CD14-positive monocyte (primary cell): ENCODE data around the gene KCNIP3. TPM values are rescaled to one million over a fixed set of nuclear protein-coding genes. Genes with fewer than 3 reads are reported as not detected.

Experiments used
- DNase-seq, 3 donors: peaks; one replicate each; pipeline ENCODE4 v3.0.0-alpha.2; 2011 to 2022
- H2AFZ ChIP-seq: 2 replicates; pipeline ENCODE4 v1.6.0; 2012; ENCODE audit warnings: mild to moderate bottlenecking, low read depth, low read length, inconsistent platforms; ENCODE audit not compliant: insufficient read depth, poor library complexity, severe bottlenecking
- H3K27ac ChIP-seq, 2 donors: 1 replicate in 1 of 2; 2 replicates in 1 of 2; pipeline ENCODE4 v1.5.1; 2012 to 2013; ENCODE audit warnings: low read length in 2 of 2, control low read depth in 1 of 2, inconsistent platforms in 1 of 2, low read depth in 1 of 2, mild to moderate bottlenecking in 1 of 2
- H3K27me3 ChIP-seq, 2 donors: one replicate each; pipeline versions ENCODE4 v1.6.0 to v1.6.1; 2011 to 2013; ENCODE audit warnings: low read length in 2 of 2; ENCODE audit not compliant: control insufficient read depth in 2 of 2, insufficient read depth in 2 of 2
- H3K36me3 ChIP-seq, 2 donors: replicated peaks in 1 of 2; 1 replicate in 1 of 2; 2 replicates in 1 of 2; pipeline versions ENCODE4 v1.5.1 to v1.6.1; 2012 to 2013; ENCODE audit warnings: low read length in 2 of 2, control low read depth in 1 of 2, inconsistent platforms in 1 of 2, mild to moderate bottlenecking in 1 of 2; ENCODE audit not compliant: insufficient read depth in 2 of 2, control insufficient read depth in 1 of 2
- H3K4me1 ChIP-seq, 2 donors: 1 replicate in 1 of 2; 2 replicates in 1 of 2; pipeline versions ENCODE4 v1.5.1 to v1.6.1; 2012 to 2013; ENCODE audit warnings: low read length in 2 of 2, control low read depth in 1 of 2, inconsistent platforms in 1 of 2, mild to moderate bottlenecking in 1 of 2, moderate library complexity in 1 of 2; ENCODE audit not compliant: insufficient read depth in 2 of 2, control insufficient read depth in 1 of 2
- H3K4me2 ChIP-seq: replicated peaks from 2 replicates; pipeline ENCODE3; 2012; ENCODE audit warnings: low read length, moderate library complexity, mild to moderate bottlenecking; ENCODE audit not compliant: poor library complexity, severe bottlenecking; ENCODE audit errors: extremely low read depth
- H3K4me3 ChIP-seq, 3 experiments: fragments of 200-600 bp in 1 of 3; sonication (generic) in 1 of 3; replicated peaks in 1 of 3; 1 replicate in 2 of 3; 2 replicates in 1 of 3; pipeline ENCODE4 v1.5.1; 2011 to 2013; ENCODE audit warnings: low read length in 3 of 3, mild to moderate bottlenecking in 3 of 3, control low read depth in 2 of 3, low read depth in 2 of 3, inconsistent platforms in 1 of 3, moderate library complexity in 1 of 3
- H3K79me2 ChIP-seq: 2 replicates; pipeline ENCODE4 v1.6.0; 2012; ENCODE audit warnings: mild to moderate bottlenecking, control low read depth, inconsistent platforms, low read length, moderate library complexity; ENCODE audit not compliant: insufficient read depth
- H3K9ac ChIP-seq: 2 replicates; pipeline ENCODE4 v1.6.0; 2017; ENCODE audit warnings: low read length, mild to moderate bottlenecking; ENCODE audit not compliant: insufficient read depth, poor library complexity, severe bottlenecking
- H3K9me3 ChIP-seq, 2 donors: replicated peaks in 1 of 2; 1 replicate in 1 of 2; 2 replicates in 1 of 2; pipeline versions ENCODE4 v1.5.1 to v1.6.1; 2012 to 2013; ENCODE audit warnings: low read length in 2 of 2, control low read depth in 1 of 2; ENCODE audit not compliant: control insufficient read depth in 1 of 2, insufficient read depth in 1 of 2
- H4K20me1 ChIP-seq: 2 replicates; pipeline ENCODE4 v1.6.0; 2012; ENCODE audit warnings: mild to moderate bottlenecking, low read length, control low read depth, moderate library complexity; ENCODE audit not compliant: insufficient read depth
- H3K27ac Mint-ChIP-seq, 7 donors: one replicate each; pipeline ENCODE4 v1.8.0; 2020; ENCODE audit warnings: mild to moderate bottlenecking in 7 of 7, mixed read lengths in 7 of 7, moderate library complexity in 6 of 7, inconsistent platforms in 2 of 7
- H3K27me3 Mint-ChIP-seq, 3 donors: one replicate each; pipeline ENCODE4 v1.8.0; 2021 to 2022; ENCODE audit warnings: low read depth in 3 of 3, mild to moderate bottlenecking in 3 of 3, mixed read lengths in 3 of 3, moderate library complexity in 3 of 3, inconsistent platforms in 1 of 3
- H3K36me3 Mint-ChIP-seq, 2 donors: one replicate each; pipeline ENCODE4 v1.8.0; 2020; ENCODE audit warnings: mixed read lengths in 2 of 2, inconsistent platforms in 1 of 2, mild to moderate bottlenecking in 1 of 2
- H3K4me1 Mint-ChIP-seq: one replicate; pipeline ENCODE4 v1.8.0; 2020; ENCODE audit warnings: mild to moderate bottlenecking, mixed read lengths
- H3K4me3 Mint-ChIP-seq, 2 donors: one replicate each; pipeline ENCODE4 v1.8.0; 2020; ENCODE audit warnings: mild to moderate bottlenecking in 2 of 2, mixed read lengths in 2 of 2, moderate library complexity in 1 of 2
- H3K9me3 Mint-ChIP-seq, 7 donors: one replicate each; pipeline ENCODE4 v1.8.0; 2020 to 2022; ENCODE audit warnings: mixed read lengths in 7 of 7, mild to moderate bottlenecking in 6 of 7, moderate library complexity in 6 of 7, inconsistent platforms in 2 of 7
- whole genome bisulfite sequencing: methylation state at CpG from one replicate; pipeline ENCODE4 v1.1.5; 2013; ENCODE audit warnings: missing lambda C conversion rate; ENCODE audit not compliant: insufficient coverage; 5-methylcytosine and 5-hydroxymethylcytosine counted together
- intact Hi-C, 2 donors: fragments of 100-400 bp; cut with micrococcal nuclease; formaldehyde crosslinking; loops; one replicate each; pipeline versions ENCODE4 v1.15.0 to v1.15.1; 2023
- polyA plus RNA-seq, 3 donors: library from polyadenylated mRNA; depleted of rRNA in 1 of 3; unstranded in 2 of 3; stranded (reverse) in 1 of 3; fragments of 300-500 nt in 2 of 3; fragments of >200 nt in 1 of 3; fragmentation: Illumina TruSeq in 2 of 3; gene quantifications; 1 replicate in 2 of 3; 2 replicates in 1 of 3; pipeline ENCODE4 v1.2.3, GENCODE V29; 2012 to 2021
- TF ChIP-seq, protein P1 (sequence below): fragments of 200-600 bp; IDR thresholded peaks from one replicate; pipeline ENCODE4 v1.8.0; 2022; ENCODE audit warnings: antibody characterized with exemption, mild to moderate bottlenecking

Gene KCNIP3
- polyA plus RNA-seq, 3 donors: not detected

DNA sequence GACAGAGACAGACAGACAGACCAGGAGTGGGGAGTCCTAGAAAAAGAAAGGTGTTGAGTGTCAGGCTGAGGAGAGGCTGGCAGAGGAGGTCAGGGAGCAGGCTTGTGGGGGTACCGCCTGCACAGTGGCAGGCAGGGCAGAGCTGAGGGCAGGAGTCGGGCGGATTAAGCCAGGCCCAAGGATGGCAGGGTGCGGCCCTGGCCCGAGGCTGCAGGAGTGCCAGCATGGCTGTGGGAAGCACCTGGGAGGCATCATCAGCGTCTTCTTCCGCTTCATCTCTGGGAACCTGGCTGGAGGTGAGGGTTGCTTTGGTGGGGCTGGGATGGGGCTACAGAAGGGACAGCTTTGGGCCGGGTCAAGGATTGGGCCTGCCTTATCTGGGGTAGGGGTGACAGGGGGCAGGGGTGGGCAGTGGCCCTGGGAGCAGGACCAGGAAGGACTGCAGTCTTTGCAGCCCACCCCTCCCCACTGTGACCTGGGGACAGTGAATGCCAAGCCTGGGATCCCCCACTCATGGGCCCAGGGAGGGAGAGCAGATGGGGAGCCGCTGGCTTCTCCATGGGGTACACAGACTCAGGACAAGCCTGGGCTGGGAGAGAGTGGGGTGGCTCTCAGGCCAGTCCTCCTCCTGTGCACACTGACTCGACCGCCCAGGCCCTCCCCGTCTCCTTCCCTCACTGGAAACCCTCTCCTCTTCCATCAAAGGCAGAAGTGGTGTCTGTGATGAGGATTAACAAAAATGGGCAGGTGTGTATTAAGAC is 20.7 kb downstream of the KCNIP3 start:
- Histone ChIP-seq H3K9ac (no peak overlapping the region), H3K27ac (no peak overlapping the region), H3K79me2 (no peaks in the 10 kb centered on the region), H3K9me3 (no peaks in the 10 kb centered on the region), H4K20me1 (no peaks in the 10 kb centered on the region), H3K36me3 (no peaks in the 10 kb centered on the region), H3K27me3 (no peaks in the 10 kb centered on the region), H3K4me3 (no peak overlapping the region), H3K4me1 (no peaks in the 10 kb centered on the region), H3K4me2 (no peak overlapping the region), H2AFZ (no peak overlapping the region)
- no peak overlapping the region for H3K4me3 Mint-ChIP-seq
- intact Hi-C loops: no loop called here
- peaks cover 0 to 4% (median 1%) of the 10 kb centered on the region in 3 donors for H3K27me3 Mint-ChIP-seq
- H3K4me1 Mint-ChIP-seq: no peaks in the 10 kb centered on the region
- 94% methylated on average over 5 of the region's 12 CpGs for WGBS
- no peaks in the 10 kb centered on the region for H3K36me3 Mint-ChIP-seq
- TF ChIP-seq, protein P1, sequence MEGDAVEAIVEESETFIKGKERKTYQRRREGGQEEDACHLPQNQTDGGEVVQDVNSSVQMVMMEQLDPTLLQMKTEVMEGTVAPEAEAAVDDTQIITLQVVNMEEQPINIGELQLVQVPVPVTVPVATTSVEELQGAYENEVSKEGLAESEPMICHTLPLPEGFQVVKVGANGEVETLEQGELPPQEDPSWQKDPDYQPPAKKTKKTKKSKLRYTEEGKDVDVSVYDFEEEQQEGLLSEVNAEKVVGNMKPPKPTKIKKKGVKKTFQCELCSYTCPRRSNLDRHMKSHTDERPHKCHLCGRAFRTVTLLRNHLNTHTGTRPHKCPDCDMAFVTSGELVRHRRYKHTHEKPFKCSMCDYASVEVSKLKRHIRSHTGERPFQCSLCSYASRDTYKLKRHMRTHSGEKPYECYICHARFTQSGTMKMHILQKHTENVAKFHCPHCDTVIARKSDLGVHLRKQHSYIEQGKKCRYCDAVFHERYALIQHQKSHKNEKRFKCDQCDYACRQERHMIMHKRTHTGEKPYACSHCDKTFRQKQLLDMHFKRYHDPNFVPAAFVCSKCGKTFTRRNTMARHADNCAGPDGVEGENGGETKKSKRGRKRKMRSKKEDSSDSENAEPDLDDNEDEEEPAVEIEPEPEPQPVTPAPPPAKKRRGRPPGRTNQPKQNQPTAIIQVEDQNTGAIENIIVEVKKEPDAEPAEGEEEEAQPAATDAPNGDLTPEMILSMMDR: no peak
- no peak for DNase-seq
- no peak overlapping the region for H3K27ac Mint-ChIP-seq
- H3K9me3 Mint-ChIP-seq: peaks cover 0 to 3% (median 0%) of the 10 kb centered on the region in 7 donors

DNA sequence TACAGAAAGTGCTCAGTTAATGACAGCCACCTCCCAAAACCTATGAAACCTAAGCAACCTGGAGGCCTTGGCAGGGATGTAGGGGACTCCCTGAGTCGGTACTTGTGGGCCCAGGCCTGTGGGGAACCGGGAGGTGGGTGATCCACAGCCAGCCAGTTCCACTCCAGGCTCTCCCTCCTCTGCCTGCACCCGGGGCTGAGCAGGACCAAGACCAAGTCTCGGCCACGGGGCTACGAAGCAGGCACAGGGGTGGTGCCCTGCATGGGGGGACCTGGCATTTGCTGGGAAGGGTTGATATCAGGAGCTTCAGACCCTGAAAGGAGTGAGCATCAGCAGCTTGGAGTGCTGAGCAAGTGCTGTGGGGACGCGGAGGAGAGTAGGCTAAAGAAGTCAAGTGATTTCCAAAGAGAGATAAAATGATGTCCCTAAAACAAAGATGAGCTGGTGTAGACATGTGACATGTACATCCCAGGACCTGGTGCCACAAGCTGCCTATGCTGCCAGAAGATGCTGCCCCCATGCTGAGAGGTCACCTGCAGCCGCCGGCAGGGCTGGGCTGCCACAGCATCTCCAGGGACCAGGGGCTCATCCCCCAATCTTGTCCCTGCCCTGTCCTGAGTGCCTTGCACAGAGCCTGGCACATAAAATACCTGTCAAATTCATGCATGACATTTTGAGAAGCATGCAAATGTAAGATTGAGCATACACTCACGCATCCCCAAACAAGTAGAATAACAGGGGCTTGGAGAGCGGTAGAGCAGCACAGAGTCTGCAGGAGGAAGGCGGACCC is 21.5 kb downstream of the KCNIP3 start:
- DNase-seq: no peak
- no peak overlapping the region for H3K4me3 ChIP-seq
- Mint-ChIP-seq H3K36me3 (no peaks in the 10 kb centered on the region), H3K27me3 (peaks cover 1 to 4% (median 2%) of the 10 kb centered on the region in 3 donors), H3K4me1 (no peaks in the 10 kb centered on the region), H3K9me3 (peaks cover 0 to 1% (median 0%) of the 10 kb centered on the region in 7 donors), H3K27ac (peak overlapping the region in 2 of 7 donors; percentile 47 to 57), H3K4me3 (no peak overlapping the region)
- H3K36me3 ChIP-seq: no peaks in the 10 kb centered on the region
- no peaks in the 10 kb centered on the region for H3K79me2 ChIP-seq
- TF ChIP-seq, protein P1: no peak
- no peak overlapping the region for H2AFZ ChIP-seq
- no peaks in the 10 kb centered on the region for H3K4me1 ChIP-seq
- intact Hi-C loops: no loop called here
- WGBS: 90% methylated on average over 12 of the region's 13 CpGs
- H3K9me3 ChIP-seq: no peaks in the 10 kb centered on the region
- no peak overlapping the region for H3K9ac ChIP-seq
- H4K20me1 ChIP-seq: no peaks in the 10 kb centered on the region
- H3K27ac ChIP-seq: no peak overlapping the region
- H3K4me2 ChIP-seq: no peak overlapping the region
- no peaks in the 10 kb centered on the region for H3K27me3 ChIP-seq
